Erythroblast (primary cell): ENCODE results near the gene NIP7.

Experiments used
- GATA1 ChIP-seq: IDR thresholded peaks from 2 replicates; pipeline ENCODE4 v1.6.1; 2011; ENCODE audit warnings: low read depth, mild to moderate bottlenecking, control low read depth, low read length, moderate library complexity
- POLR2A ChIP-seq: IDR thresholded peaks from 2 replicates; pipeline ENCODE4 v1.6.1; 2011; ENCODE audit warnings: mild to moderate bottlenecking, low read length

- TF ChIP-seq POLR2A = peak; percentile 23
- no peak for TF ChIP-seq GATA1
Measured at GRCh38 chr16:69328854-69329316, 10.7 kb upstream of the NIP7 start.
